H1 (cell line): ENCODE measurements around the gene ATP5F1C. TPM values are rescaled to one million over a fixed set of nuclear protein-coding genes. Genes with fewer than 3 reads are reported as not detected.

Experiments used
- ATF2 ChIP-seq: IDR thresholded peaks from 2 replicates; pipeline ENCODE4 v1.6.1; 2012; ENCODE audit warnings: low read length, inconsistent platforms
- BCL11A ChIP-seq, 2 experiments: IDR thresholded peaks; one replicate each; pipeline ENCODE4 v1.6.1; 2011; ENCODE audit warnings: low read depth in 2 of 2, low read length in 2 of 2, mild to moderate bottlenecking in 2 of 2
- CEBPB ChIP-seq: IDR thresholded peaks from 2 replicates; pipeline ENCODE4 v1.6.1; 2012; ENCODE audit warnings: low read depth, low read length
- CHD7 ChIP-seq: fragments of 300-600 bp; sonication (generic); IDR thresholded peaks from 2 replicates; pipeline ENCODE4 v1.7.1; 2012; ENCODE audit warnings: low read length, moderate library complexity, mild to moderate bottlenecking, inconsistent platforms; ENCODE audit not compliant: insufficient replicate concordance
- EP300 ChIP-seq, 2 experiments: IDR thresholded peaks; 1 replicate in 1 of 2; 2 replicates in 1 of 2; pipeline ENCODE4 v1.6.1; 2011 to 2012; ENCODE audit warnings: low read depth in 2 of 2, low read length in 2 of 2, mild to moderate bottlenecking in 2 of 2, borderline replicate concordance in 1 of 2, inconsistent platforms in 1 of 2, moderate library complexity in 1 of 2
- FOSL1 ChIP-seq: IDR thresholded peaks from 2 replicates; pipeline ENCODE4 v1.6.1; 2011; ENCODE audit warnings: mild to moderate bottlenecking, low read depth, low read length, moderate library complexity; ENCODE audit not compliant: insufficient read depth
- SIN3A ChIP-seq, 2 experiments: IDR thresholded peaks in 1 of 2; conservative IDR thresholded peaks in 1 of 2; 2 replicates each; pipeline ENCODE4 v1.6.1; 2011 to 2012; ENCODE audit warnings: low read length in 2 of 2, improper control_type of control experiment in 1 of 2, low read depth in 1 of 2, mild to moderate bottlenecking in 1 of 2
- SRF ChIP-seq: IDR thresholded peaks from 2 replicates; pipeline ENCODE4 v1.6.1; 2011; ENCODE audit warnings: mild to moderate bottlenecking, low read depth, low read length, moderate library complexity
- TBP ChIP-seq: IDR thresholded peaks from 2 replicates; pipeline ENCODE4 v1.6.1; 2011; ENCODE audit warnings: low read depth, low read length, improper control_type of control experiment
- ZNF274 ChIP-seq: IDR thresholded peaks from 2 replicates; pipeline ENCODE4 v1.7.0; 2012; ENCODE audit warnings: low read length, borderline replicate concordance; ENCODE audit errors: extremely low read depth
- polyA plus RNA-seq, 7 experiments: library from polyadenylated mRNA; depleted of rRNA in 3 of 7; stranded (reverse) in 5 of 7; unstranded in 2 of 7; fragments of >200 nt in 5 of 7; fragments of 200-250 nt in 2 of 7; gene quantifications; 1 replicate in 5 of 7; 2 replicates in 1 of 7; 4 replicates in 1 of 7; pipeline versions ENCODE4 v1.2.1 to v1.2.3, GENCODE V29; 2011 to 2013; ENCODE audit warnings: missing spikeins in 2 of 7, mixed read lengths in 2 of 7
- total RNA-seq: library from RNA; stranded (reverse); fragmentation: NEBNext Ultra II Directional; extraction: Animal tissue kit (Norgen Biotek cat#: 25700); gene quantifications from 2 replicates; pipeline ENCODE4 v1.2.1, GENCODE V29; 2021

The ATP5F1C gene
- total and polyA plus RNA-seq, 2 of the 8 experiments (the other 6 are each of a cell fraction or from before 2014, with no cell fraction given), result 221 to 265 TPM

DNA sequence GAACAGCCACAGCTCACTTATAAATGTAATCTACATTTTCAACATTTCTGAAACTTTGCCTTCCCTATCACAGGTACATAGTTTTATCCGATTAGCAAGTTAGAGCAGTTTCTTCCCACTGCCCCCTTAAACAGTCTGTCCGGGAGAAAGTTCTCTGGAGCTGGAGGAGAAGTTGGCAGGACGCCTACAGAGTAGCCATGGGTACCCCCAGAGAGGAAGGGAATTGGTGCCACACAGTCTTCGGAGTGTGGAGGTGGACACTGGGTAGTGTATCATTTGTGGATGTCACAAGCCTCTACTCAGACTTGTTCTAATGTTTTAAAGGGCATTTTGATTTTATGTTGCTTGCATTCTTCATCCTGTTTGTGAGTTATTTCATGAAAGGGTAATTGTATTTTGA lies 69.3 kb downstream of the ATP5F1C start (continued):
- TF ChIP-seq CHD7 (no peak), SIN3A (conservative IDR thresholded peaks at IDR 0.05 in 1 of 2, IDR thresholded peaks at IDR 0.05 in 1 of 2; ENCODE audit: low read depth in 1 of 2, low read length in 2 of 2) (no peak), EP300 (IDR thresholded peaks at IDR 0.05; ENCODE audit: borderline replicate concordance in 1 of 2, low read depth in 2 of 2, low read length in 2 of 2) (no peak), TBP (no peak), SRF (no peak), CEBPB (no peak), ATF2 (no peak), BCL11A (IDR thresholded peaks at IDR 0.05; ENCODE audit: low read depth in 2 of 2, low read length in 2 of 2) (no peak), ZNF274 (no peak), FOSL1 (no peak)
